ENCODE measurements around the gene CHD3. TPM values are rescaled to one million over a fixed set of nuclear protein-coding genes. Genes with fewer than 3 reads are reported as not detected.

Gene CHD3
- polyA plus RNA-seq, 2 of the 4 experiments (the other 2 are of a cell fraction) = 56.3 to 111 TPM

GRCh38 chr17:7854078-7854777 is 34.4 kb upstream of the CHD3 start:
- DNase-seq (ENCODE audit: low read depth in 1 of 2, low spot score in 1 of 2) = no peak
- no peak for TF ChIP-seq RNF2 (IDR thresholded peaks at IDR 0.05; ENCODE audit: borderline replicate concordance, low read depth)
- no peak for TF ChIP-seq SREBF2 (IDR thresholded peaks at IDR 0.05)
- no peak for TF ChIP-seq CEBPB (IDR thresholded peaks at IDR 0.05)
- TF ChIP-seq ZNF302 (CRISPR knock-in tag; IDR thresholded peaks at IDR 0.05) = no peak
- TF ChIP-seq HMGXB4 (CRISPR knock-in tag; IDR thresholded peaks at IDR 0.05; ENCODE audit: borderline replicate concordance) = no peak
- TF ChIP-seq ZFP36 (IDR thresholded peaks at IDR 0.05; ENCODE audit: borderline replicate concordance, partially characterized antibody) = no peak
- no peak for TF ChIP-seq EHF (CRISPR knock-in tag; IDR thresholded peaks at IDR 0.05)
- TF ChIP-seq E2F6 (IDR thresholded peaks at IDR 0.05; ENCODE audit: borderline replicate concordance, low read depth) = no peak
- no peak for TF ChIP-seq RAD21 (conservative IDR thresholded peaks at IDR 0.05 in 1 of 2, IDR thresholded peaks at IDR 0.05 in 1 of 2)
- TF ChIP-seq KDM1A (IDR thresholded peaks at IDR 0.05; ENCODE audit: low read depth) = no peak
- no peak for TF ChIP-seq MYC (IDR thresholded peaks at IDR 0.05; ENCODE audit: borderline replicate concordance, low read length)
- no peak for TF ChIP-seq JUNB (IDR thresholded peaks at IDR 0.05)
- no peak for TF ChIP-seq EHMT2 (IDR thresholded peaks at IDR 0.05; ENCODE audit: low read depth)
- TF ChIP-seq CTCF (IDR thresholded peaks at IDR 0.05) = no peak
- TF ChIP-seq PBX3 (IDR thresholded peaks at IDR 0.05) = no peak
- TF ChIP-seq JUN (IDR thresholded peaks at IDR 0.05) = no peak
- TF ChIP-seq GATA3 (IDR thresholded peaks at IDR 0.05; ENCODE audit: borderline replicate concordance) = no peak
- TF ChIP-seq RCOR1 (IDR thresholded peaks at IDR 0.05; ENCODE audit: low read depth, low read length) = no peak
- no peak for TF ChIP-seq USF2 (IDR thresholded peaks at IDR 0.05)
- TF ChIP-seq NPAS2 (CRISPR knock-in tag; IDR thresholded peaks at IDR 0.05; ENCODE audit: borderline replicate concordance) = no peak
- POLR2A ChIA-PET = no interaction called here
- ATAC-seq = no peak
- WGBS (ENCODE audit: missing lambda C conversion rate) = 88% methylated on average over 31 of the region's 31 CpGs
- CTCF ChIA-PET = interaction anchor here (1.8 to 25.1 kb wide), 2 partner anchors 24 to 111 kb away, joined by 12 to 677 read pairs; partner anchors contain the start of gene KDM6B
- Histone ChIP-seq H3K4me1 (peaks cover 29% of the 10 kb centered on the region), H3K4me2 (no peak overlapping the region), H3K27ac (no peak overlapping the region), H3K4me3 (no peak overlapping the region), H3K9me3 (no peaks in the 10 kb centered on the region)
- no peak for FAIRE-seq
